Right ventricle myocardium superior (tissue), 1 donor: Measurements from ENCODE around the gene EBF3. TPM values are rescaled to one million over a fixed set of nuclear protein-coding genes. Genes with fewer than 3 reads are reported as not detected.

ENCODE experiments used
- ATAC-seq: fragments of 200-7000 bp; cut with Tn5 transposase; one replicate; pipeline ENCODE4 v1.9.1; 2020; ENCODE audit warnings: mild to moderate bottlenecking; ENCODE audit not compliant: poor library complexity
- DNase-seq: peaks from one replicate; pipeline ENCODE4 v3.0.0-alpha.2; 2020
- intact Hi-C: fragments of 100-400 bp; cut with DNase I; formaldehyde crosslinking; loops from one replicate; pipeline ENCODE4 v1.11.2; 2022
- total RNA-seq: library from RNA; stranded (reverse); fragmentation: NEBNext Ultra II Directional; extraction: Animal tissue kit (Norgen Biotek cat#: 25700); gene quantifications from one replicate; pipeline ENCODE4 v1.2.1, GENCODE V29; 2021
- donor health status: DM: no; HTN: yes; CAD: no; lungs with severe emphysema.

EBF3 gene
- total RNA-seq, 1 donor from 2014 or later: 6.2 TPM

DNA sequence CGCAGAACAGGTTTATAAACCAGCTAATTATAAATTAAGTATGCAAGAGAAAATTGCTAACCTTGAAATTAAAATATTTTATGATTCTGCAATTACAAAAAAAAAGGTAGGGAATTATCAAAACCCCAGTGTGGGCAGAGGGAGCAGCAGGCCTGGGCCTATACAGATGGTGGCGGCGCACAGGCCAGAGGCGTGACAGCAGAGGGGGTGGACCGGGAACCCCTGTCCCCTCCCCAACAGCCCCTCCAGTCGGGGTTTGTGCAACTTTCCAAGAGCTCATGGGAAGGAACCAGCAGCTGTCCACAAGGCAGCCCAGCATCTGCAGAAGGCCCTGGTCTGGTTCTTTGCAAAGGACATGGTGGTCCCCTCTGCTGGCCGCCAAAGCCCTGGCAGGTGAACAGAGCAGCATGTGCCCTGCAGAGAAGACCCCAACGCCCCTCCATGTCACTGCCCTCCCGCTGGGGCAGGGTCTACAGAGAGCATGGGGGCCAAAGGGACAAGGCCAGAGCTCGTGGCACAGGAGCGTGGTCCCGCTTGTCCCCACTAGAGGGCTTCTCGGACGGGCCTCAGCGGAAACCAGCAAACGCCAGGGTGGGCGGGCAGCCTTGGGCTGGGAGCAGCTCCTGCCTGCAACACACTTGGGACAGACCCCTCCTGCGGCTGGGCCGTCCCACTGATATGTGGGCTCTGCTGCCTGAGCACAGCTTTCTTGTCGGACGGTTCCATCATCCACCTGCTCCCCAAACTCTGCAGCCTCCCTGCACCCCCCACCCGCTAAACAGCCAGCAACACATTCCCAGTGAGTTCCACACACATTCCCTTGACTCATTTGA, 75.1 kb downstream of the EBF3 start:
- peak; percentile 78 for DNase-seq
- ATAC-seq: peak; percentile 71
- intact Hi-C loops: loop anchor here (2.0 kb wide), 1 partner anchor 32 kb away; no protein-coding TSS in a partner anchor

DNA sequence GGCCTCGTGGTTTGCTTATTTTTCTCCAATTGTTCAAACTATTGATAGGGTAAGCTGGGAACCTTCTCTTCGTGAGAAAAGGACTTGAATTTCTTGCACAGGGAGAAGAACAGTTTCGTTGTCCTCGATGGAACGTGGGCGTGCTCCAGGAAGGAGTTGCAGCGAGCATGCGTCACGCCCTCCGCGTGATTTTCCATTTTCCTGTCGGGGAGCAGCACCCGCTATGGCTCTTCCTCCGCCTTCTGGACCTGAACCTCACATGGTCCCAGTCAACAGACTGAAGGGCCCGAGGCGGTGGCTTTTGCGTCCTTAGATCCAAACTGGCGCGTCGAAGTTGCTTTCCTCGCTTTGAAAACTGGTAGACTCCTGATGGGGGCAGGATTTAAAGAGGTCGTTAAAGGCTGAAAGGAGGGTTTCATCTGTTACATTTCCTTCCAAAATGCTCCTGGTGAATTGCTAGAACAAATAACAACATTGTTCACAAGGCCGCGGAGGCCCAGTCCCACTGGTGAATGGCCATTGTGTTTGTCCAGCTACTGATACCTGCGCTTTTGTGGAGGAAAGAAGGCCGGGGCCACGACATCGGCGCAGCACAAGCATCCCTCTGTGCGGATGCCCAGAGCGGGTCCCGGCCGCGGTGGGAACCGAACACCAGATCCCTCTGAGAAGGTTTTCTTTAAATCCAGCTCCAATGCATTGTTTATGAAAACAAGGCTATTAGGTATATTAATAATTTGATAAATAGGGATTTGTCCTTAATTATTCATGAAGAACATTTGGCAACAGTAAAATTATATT, 75.9 kb downstream of the EBF3 start:
- DNase-seq (no peak), ATAC-seq (no peak)
- intact Hi-C loops: loop anchor here (2.0 kb wide), 1 partner anchor 31 kb away; no protein-coding TSS in a partner anchor

DNA sequence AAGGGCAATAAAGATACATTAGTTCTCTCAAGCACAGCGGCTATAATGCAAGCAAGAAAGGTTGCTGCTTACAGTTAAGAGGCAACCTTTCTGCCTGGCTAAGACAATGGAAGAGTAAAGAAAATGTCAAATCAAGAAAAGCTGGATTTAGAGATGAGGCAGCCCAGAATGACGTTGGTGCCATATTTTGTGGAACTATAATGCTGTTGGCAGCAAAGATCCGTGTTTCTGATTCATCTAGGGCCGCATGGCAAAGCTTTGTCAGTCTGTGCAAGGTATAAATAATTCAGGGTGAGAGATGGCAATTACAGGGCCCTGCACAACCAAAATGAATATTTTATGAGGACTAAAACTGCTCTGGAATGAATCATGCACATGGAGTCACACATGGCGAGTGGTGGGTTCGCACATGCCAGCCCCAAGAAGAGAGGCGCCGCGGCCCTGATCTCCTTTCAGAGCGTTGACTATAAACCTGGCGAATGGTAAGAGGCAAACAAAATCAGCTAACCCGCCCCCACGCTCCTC, 76.6 kb downstream of the EBF3 start:
- intact Hi-C loops: no loop called here

DNA sequence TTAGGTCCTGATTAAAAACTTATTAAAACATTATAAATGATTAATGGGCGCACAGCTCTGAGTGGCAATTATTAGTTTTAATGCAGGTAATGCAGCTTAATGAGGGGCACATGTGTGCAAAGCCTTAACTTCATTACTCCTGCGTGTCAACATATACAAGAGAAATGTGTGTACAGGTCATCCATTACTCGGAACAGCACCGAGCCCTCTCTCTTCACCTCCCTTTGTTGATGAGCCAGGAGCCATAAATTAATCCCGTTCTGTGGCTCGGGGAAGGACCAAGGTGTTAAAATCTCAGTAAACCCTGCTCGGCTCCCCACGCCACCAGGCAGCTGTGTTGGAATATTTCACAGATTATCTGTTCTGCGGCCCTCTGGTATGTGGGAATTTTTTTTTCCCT, 77.8 kb downstream of the EBF3 start:
- intact Hi-C loops: no loop called here
- no peak for DNase-seq
- ATAC-seq: no peak

More for the DNA sequence above, 76.6 kb downstream of the EBF3 start:
- DNase-seq: no peak
- no peak for ATAC-seq

DNA sequence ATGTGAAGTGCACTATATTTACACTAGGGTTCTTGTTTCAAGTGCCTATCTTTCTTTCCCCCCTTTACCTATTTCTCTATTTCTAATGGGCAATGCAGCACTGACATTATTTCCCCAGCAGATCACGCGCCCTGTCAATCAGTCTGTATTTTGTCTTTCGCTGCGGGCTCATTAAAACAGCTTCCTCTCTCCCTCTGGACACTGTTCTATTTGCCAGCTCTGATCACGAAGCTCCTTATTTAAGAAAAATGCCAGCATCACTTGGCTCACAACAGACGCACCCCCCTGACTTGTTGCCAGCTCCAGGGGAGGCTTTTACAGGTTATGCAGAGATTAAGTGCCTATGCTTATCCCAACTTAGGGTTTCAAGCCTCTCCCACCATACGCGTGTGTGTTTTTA, 78.5 kb downstream of the EBF3 start:
- no peak for DNase-seq
- ATAC-seq: no peak
- intact Hi-C loops: no loop called here

DNA sequence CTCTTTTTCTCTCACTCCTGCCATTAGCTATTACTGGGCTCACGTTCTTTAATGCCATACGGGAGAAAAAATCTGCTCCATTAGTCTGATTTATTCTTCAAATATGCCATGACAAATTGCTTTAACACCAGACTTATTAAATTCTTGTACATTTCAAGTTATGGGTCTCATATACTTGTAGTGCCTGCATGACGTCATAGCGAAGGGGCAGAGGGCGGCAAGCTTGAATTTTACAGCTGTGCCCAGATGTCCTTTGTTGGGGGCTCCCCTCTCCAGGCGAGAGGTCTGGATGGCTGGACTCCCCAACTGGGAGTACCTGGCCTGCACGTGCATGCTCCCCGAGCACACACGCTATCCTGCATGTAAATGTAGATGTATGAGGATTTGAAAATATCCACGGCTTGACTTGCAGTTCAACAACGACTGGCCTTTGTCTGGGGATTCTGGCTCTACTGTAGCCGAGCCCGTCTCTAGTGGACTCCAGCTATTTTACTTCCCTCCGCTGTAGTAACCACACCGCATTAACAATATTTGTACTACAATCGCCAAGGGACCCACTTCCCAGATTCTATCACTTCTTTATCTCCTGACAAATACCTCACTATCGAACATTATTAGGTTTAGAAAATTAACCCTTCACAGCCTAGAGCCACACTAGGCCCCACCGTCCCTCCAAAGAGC, 79.5 kb downstream of the EBF3 start:
- DNase-seq: no peak
- intact Hi-C loops: no loop called here
- no peak for ATAC-seq

DNA sequence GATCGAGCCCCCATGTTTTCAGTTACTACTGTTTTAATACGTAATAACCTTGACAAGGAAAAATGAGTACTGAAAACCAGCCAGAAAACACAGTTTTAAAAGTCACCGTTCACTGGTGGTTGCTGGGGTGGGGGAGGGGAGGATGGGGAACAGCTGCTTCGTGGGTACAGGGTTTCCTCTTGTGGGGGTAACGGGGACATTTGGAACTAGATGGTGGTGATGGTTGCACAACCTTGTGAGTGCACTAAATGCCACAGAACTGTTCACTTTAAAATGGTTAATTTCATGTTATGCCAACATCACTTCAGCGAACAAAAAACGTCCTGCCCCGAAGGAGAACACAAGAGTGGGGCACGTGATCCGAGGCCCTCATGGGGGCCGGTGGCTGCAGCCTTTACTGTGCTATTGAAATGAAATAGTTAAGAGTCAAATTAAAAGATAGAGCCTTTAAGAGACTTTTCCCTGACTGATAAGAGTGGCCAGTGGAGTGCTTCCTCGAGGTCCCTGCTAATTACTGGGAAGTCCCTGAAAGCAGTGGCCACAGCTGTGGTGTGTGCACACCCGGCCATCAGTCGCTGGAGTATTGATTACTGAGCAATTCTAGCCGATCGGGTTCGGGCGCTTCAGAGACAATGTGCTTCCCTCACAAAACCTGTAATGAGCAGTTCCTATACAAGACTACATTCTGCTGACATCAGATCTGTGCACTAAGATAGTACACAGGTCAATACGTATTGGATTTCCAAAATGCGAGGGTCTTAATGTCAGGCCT, 80.3 kb downstream of the EBF3 start:
- intact Hi-C loops: no loop called here
- no peak for DNase-seq
- peak; percentile 26 for ATAC-seq

DNA sequence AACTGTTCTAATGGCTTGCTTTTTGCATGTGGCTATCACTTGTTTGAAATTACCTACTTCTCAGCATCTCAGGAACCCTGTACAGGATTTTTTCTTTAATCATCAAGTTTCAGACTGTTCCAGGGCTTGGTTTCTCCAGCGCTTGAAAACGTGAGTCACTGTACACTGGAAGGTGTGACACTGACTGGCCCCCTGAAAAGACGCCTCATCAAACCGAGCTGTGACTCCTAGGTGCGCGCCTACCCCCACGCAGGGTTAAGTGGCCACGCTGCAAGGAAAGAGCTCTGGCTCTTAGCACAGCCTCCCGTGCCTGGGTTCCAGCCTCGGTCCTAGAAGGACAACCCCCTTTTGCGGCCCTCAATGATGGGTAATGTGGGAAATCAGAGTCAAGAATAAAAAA, 81.0 kb downstream of the EBF3 start:
- DNase-seq: no peak
- intact Hi-C loops: no loop called here
- no peak for ATAC-seq

DNA sequence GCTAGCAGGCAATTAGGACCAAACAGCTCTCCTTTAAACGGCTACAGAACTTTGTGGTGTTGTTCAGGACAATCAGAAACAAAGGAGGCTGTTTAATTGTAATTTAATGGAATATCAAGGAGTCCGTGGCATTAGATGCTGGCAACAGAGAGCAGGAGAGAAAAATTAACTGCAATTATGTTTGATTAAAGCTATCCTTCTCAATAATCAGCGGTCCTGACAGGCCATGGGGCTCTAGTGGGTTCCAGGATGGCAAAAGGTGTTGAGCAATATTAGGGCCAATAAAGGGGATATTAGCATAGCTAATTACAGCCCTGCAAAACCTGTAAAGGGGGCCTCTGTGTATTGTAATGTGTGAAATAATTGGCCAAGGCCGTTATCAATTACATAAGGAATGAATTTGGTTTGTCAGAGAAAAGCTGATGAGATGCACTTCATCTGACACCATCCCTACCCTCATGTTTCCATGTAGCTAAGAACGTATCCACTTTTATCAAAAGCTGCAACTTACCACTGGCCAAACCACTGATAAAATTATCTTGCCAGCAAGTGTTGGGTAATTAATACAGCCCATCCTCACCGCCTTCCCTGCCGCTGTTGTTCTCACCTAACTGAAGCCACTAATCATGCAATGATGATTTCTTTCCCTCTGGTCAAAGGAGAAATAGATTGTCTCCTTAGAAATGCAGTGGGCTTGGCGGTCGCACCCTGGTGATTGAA, 81.6 kb downstream of the EBF3 start:
- DNase-seq (no peak), ATAC-seq (no peak)
- intact Hi-C loops: no loop called here

DNA sequence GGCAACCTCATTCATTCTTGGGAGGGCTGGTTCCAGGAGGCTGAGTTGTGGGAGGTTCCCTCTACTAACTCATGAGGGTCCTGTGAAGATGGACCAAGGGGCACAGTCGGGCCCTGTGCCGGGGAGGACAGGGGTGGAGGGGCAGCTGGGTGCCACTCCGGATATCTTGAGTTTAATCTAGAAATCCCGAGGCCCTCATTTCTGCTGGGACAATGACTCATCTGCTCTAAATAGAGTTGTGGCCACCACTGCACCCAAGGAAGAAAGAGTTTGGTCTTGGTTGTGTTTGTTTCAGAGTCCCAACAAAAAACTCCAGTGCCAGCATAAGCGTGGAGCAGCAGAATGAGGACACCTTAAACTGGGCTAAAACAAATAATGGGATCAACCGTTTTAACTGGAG, 82.4 kb downstream of the EBF3 start:
- ATAC-seq (no peak), DNase-seq (no peak)
- intact Hi-C loops: no loop called here

DNA sequence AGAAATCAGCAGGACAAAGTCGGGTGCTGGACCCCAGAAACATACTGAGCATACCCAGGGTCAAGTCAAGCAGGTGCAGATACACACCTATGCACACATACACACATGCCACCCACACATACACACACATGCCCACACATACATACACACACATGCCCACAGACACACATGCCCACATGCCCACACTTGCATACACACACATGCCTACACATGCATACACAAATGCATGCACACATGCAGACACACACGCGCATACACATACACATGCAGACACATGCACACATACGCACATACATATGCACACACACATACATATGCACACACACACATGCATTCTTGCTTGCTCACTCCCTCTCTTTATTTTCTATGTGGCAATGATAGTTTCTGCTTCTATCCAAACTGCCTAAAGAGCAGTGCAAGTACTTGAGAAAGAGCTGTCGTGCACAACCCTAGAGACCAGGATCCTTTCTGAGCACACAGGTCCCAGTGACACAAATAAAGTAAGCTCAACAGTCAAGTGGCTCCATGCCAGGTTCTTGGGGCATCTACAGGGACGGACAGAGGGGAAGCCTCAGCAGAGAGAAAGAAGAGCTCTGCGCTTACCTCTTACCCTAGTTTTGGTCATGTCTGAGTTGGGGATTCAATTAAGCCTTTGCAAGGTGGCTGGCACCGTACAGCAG, 83.7 kb downstream of the EBF3 start:
- intact Hi-C loops: no loop called here
- no peak for ATAC-seq

DNA sequence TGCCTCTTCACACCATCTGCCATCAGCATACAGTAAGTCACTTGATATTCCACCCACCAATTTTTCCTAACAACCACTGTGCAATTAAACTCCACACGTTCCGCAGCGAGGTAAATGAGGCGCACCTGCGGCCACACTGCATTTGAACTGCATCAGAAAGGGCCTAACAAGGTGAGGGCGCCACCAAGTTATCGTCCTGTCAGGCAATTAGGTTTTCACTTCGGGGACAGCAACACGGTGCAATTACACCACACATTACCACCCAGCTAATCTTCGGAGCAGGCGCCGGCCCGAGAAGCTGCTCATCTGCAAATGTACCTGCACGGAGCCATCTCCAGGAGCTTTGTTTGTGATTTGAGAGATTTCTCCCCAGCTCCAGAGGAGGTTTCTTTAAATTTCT, 84.4 kb downstream of the EBF3 start:
- DNase-seq: no peak
- no peak for ATAC-seq
- intact Hi-C loops: no loop called here

More for the DNA sequence above, 83.7 kb downstream of the EBF3 start:
- no peak for DNase-seq

DNA sequence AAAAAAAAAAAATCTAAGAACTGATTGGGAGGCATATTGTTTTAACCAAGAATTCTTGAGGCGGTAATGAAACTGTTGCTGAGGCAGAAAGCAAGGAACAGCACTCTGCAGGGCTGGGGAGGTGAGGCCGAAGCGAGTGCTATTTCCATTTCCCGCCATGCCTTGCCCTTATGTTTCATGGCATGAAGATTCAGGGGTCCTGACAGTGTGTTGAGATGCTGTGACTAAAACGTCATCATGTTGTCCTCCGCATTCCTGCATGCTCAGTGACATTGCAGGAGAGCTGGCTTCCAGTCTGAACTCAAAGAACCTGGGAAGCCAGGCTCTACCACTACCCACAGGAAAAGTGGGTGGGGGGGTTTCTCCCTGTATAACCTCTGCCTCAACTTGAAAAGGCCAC, 85.2 kb downstream of the EBF3 start:
- no peak for DNase-seq
- intact Hi-C loops: no loop called here
- ATAC-seq: no peak

DNA sequence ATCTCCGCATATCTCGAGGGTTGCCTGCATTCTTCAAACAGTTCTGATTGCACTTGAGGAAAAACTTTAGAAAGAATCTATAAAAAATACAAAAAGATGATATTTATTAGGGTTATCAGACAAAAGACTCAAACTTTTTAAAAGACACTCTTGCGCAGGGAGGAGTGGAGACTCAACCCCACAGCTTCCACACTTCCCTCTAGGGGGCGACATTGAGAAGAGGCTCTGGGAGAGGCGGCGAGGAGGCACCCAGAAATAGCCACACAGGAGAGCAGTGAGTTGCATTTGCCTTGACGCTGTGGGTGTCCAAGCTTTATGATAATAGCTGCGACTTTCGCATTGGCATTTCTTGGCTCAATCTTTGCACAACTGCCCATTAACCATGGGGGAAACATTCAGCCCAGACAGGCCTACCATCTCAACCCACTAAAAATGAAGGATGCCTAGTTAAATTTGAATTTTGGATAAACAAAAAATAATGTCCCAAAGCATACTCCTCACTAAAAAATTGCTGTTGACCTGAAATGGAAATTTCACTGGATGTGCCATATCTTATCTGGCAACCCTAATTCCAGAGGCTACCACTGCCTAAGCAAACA, 86.2 kb downstream of the EBF3 start:
- ATAC-seq: no peak
- no peak for DNase-seq
- intact Hi-C loops: no loop called here

DNA sequence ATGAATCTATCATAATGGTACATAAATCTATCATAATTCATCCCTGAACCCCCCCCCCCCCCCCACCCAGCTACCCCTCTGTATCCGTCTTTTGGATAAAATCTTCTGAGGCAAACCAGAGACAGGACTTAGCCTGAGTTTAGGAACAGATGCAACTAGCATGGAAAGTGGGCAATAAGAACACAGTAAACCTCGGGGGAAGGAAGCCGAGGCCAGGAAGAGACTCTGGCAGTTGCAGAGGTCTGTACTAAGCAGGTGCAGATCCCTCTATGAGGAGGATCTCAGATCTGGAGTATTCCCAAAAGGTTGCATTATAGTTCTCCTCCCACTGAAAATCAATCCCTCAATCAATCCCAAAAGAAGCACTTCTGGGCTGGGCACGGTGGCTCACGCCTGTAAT, 87.2 kb downstream of the EBF3 start:
- no peak for DNase-seq
- no peak for ATAC-seq
- intact Hi-C loops: no loop called here

DNA sequence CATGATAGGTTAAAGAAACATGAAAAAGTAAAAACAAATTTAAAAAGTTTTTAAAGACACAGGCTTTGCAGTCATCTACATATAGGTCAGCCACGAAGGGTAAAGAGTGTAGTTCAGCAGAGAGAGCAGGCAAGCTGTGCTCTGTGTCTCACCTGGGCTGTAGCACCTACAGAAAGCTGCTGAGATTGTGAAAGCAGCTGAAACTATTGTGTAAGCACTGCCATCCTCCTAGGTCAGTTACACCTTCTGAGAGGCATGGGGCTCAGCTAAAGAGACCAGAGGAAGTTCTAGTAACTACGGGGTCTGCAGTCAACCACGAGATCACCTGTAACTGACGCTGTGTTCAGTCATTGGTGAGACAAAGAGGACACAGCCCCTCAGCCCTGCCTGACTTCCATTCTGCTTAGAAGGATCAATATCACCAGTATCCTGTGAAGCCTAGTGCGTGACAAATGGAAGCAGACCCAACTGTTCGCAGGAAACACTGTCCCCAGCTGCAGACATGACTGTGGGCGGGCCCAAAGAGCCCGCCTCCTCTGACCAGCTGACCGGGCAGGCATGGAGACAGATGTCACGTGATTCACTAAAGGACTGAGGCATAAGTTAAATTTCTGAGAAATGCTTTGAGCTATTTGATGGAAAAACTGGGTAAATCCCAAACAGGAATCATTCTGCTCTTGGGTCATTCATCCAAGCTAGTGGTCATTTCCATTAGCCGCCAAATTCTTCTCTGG, 87.9 kb downstream of the EBF3 start:
- no peak for ATAC-seq
- DNase-seq: no peak
- intact Hi-C loops: no loop called here
